ENCODE measurements around the gene KRTAP4-9.
"Not testable (repeated sequence)": the region's sequence is repeated elsewhere in the genome, so short reads cannot be mapped to it uniquely, and the experiment has no call there.

KRTAP4-9 gene

DNA sequence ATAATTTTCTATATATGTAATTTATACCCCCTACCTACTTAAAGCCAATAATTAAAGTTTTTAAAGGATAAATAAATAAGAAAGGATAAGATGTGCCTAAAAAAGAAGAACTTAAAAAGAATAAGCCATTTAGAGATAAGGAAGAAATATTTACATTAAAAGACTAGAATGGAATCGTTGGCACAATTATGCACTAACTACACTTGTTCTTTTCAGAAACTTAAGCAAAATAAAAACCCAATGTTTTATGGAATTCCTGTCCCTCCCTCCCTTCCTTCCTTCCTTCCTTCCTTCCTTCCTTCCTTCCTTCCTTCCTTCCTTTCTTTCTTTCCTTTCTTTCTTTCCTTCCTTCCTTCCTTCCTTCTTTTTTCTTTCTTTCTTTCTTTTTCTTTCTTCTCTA lies 39.7 kb downstream of the KRTAP4-9 start:
- TF ChIP-seq, protein P1, sequence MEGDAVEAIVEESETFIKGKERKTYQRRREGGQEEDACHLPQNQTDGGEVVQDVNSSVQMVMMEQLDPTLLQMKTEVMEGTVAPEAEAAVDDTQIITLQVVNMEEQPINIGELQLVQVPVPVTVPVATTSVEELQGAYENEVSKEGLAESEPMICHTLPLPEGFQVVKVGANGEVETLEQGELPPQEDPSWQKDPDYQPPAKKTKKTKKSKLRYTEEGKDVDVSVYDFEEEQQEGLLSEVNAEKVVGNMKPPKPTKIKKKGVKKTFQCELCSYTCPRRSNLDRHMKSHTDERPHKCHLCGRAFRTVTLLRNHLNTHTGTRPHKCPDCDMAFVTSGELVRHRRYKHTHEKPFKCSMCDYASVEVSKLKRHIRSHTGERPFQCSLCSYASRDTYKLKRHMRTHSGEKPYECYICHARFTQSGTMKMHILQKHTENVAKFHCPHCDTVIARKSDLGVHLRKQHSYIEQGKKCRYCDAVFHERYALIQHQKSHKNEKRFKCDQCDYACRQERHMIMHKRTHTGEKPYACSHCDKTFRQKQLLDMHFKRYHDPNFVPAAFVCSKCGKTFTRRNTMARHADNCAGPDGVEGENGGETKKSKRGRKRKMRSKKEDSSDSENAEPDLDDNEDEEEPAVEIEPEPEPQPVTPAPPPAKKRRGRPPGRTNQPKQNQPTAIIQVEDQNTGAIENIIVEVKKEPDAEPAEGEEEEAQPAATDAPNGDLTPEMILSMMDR (conservative IDR thresholded peaks at IDR 0.05), result no peak
- no peak overlapping the region for H3K27ac ChIP-seq

DNA sequence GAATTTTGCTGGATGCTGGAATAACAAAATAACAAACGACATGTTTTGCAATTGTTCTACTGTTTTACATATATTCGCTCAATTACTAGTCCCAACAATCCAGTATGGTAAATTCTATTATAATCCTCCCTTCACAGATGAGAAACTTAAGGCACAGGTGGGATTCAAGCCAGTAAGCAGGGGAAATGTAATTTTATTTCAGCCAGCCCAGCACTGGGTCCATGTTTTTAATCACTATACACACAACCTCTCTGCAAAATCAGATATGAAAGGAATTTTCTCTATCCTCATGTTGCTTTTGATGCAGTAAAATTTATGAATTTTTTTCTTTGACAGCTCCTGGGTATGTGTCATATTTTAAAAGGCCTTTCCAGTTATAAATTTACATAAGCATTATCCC lies 40.1 kb downstream of the KRTAP4-9 start:
- H3K27ac ChIP-seq, result no peak overlapping the region
- TF ChIP-seq, protein P1 (conservative IDR thresholded peaks at IDR 0.05), result no peak

DNA sequence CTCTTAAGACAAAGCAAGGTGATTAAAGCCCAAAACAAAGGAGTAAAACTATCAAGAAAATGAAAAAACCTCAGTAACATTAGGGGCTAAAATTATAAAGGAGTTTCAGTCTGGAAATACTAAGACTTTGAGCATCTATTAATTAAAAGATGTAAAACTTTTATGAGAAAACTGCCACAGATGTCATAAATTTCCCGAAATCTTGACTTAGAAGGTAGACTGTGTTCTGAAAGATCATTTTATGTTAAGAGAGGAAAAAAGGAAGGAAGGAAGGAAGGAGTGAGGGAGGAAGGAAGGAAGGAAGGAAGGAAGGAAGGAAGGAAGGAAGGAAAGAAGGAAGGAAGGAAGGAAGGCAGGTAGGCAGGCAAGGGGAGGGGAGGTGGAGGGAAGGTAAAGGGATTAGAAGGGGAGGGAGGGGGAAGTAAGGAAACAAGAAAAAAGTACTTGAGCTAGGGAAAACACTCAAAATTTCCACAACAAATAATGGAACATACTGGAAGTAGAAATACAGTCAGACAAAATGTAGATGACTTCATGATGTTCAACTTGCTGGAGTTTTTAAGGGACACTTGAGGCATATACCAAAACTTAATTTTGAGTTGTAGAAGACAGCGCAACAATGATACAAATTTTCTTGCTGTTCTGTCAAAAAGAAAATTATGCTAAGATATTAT lies 42.5 kb downstream of the KRTAP4-9 start:
- no peak overlapping the region for H3K27ac ChIP-seq

DNA sequence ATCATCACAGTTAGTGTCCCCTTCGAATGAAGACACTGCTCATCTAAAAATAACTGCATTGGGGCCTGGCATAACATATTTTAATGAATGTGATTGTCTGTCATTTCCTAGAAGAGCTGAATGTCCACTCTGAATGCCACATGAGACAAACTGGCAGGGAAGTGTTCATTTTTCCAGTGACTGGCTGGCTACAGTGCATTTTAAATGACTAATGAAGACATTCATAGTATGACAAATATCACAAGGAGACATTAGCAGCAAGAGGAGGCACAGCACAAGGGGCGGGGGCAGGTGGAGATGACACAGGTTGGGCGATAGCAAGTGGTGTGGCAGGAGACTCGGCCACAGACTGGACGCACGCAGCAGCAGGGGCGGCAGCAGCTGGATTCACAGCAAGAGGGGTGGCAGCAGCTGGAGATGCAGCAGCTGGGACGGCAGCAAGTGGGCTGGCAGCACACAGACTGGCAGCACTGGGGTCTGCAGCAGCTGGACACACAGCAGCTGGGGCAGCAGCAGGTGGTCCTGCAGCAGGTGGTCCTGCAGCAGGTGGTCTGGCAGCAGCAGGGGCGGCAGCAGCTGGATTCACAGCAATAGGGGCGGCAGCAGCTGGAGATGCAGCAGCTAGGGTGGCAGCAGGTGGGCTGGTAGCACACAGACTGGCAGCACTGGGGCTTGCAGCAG lies 43.9 kb downstream of the KRTAP4-9 start:
- H3K27ac ChIP-seq, result not testable (repeated sequence)

More for the DNA sequence above, 42.5 kb downstream of the KRTAP4-9 start:
- TF ChIP-seq, protein P1 (conservative IDR thresholded peaks at IDR 0.05), result no peak

DNA sequence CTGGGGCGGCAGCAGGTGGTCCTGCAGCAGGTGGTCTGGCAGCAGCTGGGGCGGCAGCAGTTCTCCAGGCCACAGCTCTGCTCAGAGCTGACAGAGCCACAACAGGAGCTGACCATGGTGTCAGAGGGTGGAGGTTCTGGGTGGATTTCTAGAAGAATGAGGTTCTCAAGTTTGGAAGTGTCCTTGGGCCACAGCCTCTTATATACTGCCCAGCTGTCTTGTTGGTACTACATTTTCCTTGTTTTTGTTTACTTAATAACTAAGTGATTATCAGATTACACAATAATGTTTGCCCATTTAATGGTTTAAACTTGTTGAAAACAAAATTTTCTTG lies 44.4 kb downstream of the KRTAP4-9 start, which contains the start of gene KRTAP4-5:
KRTAP4-5 (minus strand) TSS at position 174 of the 334 bp plus-strand sequence; CDS start at position 116, 58 bp downstream.
- TF ChIP-seq, protein P1 (conservative IDR thresholded peaks at IDR 0.05), result no peak
- H3K27ac ChIP-seq, result no peak within 1 kb of the TSS

DNA sequence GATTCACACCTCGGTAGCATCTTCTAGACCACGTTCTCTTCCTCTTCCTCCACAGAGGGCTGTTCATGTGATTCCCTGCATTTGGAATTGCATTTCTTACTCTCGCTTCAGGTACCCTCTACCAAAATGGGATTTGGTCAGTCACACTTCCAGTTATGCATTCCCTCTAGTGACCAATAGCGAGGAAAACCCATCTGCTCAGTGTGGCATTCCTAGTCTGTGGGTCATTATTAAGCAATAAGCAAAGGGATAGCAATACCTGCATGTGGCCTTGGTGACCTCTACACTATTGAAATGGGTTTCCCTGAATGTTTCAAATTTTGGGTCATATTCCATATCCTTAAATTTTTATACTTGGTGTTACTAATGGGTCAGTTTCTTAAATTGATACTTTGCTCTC lies 44.8 kb downstream of the KRTAP4-9 start:
- TF ChIP-seq, protein P1 (conservative IDR thresholded peaks at IDR 0.05), result no peak
- no peak overlapping the region for H3K27ac ChIP-seq

DNA sequence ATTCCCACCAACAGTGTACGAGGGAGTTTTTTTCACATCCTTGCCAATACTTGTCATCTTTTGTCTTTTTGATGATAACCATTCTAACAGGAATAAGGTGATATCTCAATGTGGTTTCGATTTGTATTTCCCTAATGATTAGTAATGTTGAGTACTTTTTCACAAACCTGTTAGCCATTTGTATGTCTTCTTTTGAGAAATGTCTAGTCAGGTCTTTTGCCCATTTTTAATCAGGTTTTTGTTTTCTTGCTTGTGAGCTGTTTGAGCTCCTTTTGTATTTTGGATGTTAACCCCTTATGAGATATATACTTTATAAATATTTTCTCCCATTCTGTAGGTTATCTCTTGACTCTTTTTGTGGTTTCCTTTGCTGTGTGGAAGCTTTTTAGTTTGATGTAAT lies 46.3 kb downstream of the KRTAP4-9 start:
- TF ChIP-seq, protein P1 (conservative IDR thresholded peaks at IDR 0.05), result no peak
- no peak overlapping the region for H3K27ac ChIP-seq

DNA sequence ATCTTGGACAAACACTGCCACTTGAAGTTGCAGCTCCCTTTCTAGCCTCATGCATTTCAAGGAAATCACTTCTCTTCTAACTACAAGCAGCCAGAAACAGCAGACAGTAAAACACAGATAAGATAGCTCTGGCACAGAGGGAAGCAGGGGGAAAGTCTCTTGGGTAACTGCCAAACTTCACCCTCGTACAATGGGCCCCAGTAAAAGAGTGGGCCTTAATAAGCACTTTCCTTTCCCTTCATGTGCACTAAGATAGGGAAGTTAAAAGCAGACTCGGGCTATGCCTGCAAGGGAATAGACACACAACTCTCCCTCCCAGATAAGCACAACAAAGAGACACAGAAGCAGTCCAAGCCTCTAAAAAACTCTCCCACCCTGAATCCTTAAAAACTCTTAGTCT lies 48.7 kb downstream of the KRTAP4-9 start:
- H3K27ac ChIP-seq, result no peak overlapping the region
- TF ChIP-seq, protein P1 (conservative IDR thresholded peaks at IDR 0.05), result no peak

Data from VCaP (cell line).